Measurements from ENCODE around the gene KCNA5. TPM values are rescaled to one million over a fixed set of nuclear protein-coding genes. Genes with fewer than 3 reads are reported as not detected.

The KCNA5 gene
- total RNA-seq, 1 donor from 2014 or later = 0.50 TPM

- H3K4me3 ChIP-seq (ENCODE audit: low read depth, low read length) = no peak overlapping the region
- no peak for TF ChIP-seq CTCF (IDR thresholded peaks at IDR 0.05; ENCODE audit: insufficient read depth, low read length, poor library complexity, severe bottlenecking)
- no peak for DNase-seq (ENCODE audit: low read depth)
- H3K36me3 ChIP-seq (ENCODE audit: control insufficient read depth, insufficient read depth, low read length) = no peaks in the 10 kb centered on the region
- H3K27me3 ChIP-seq (ENCODE audit: control insufficient read depth, insufficient read depth, low read length) = no peaks in the 10 kb centered on the region
Measured at GRCh38 chr12:5072311-5072710, 28.6 kb downstream of the KCNA5 start.

- Histone ChIP-seq H3K27me3 (ENCODE audit: control insufficient read depth, insufficient read depth, low read length) (no peaks in the 10 kb centered on the region), H3K36me3 (ENCODE audit: control insufficient read depth, insufficient read depth, low read length) (no peaks in the 10 kb centered on the region), H3K4me3 (ENCODE audit: low read depth, low read length) (no peak overlapping the region)
- no peak for DNase-seq (ENCODE audit: low read depth)
- TF ChIP-seq CTCF (IDR thresholded peaks at IDR 0.05; ENCODE audit: insufficient read depth, low read length, poor library complexity, severe bottlenecking) = peak; percentile 14
Measured at GRCh38 chr12:5073054-5073453, 29.4 kb downstream of the KCNA5 start.

- Histone ChIP-seq H3K27me3 (ENCODE audit: control insufficient read depth, insufficient read depth, low read length) (no peaks in the 10 kb centered on the region), H3K36me3 (ENCODE audit: control insufficient read depth, insufficient read depth, low read length) (no peaks in the 10 kb centered on the region), H3K4me3 (ENCODE audit: low read depth, low read length) (no peak overlapping the region)
- no peak for DNase-seq (ENCODE audit: low read depth)
- peak; percentile 25 for TF ChIP-seq CTCF (IDR thresholded peaks at IDR 0.05; ENCODE audit: insufficient read depth, low read length, poor library complexity, severe bottlenecking)
Measured at GRCh38 chr12:5073853-5074252, 30.2 kb downstream of the KCNA5 start.

- H3K36me3 ChIP-seq (ENCODE audit: control insufficient read depth, insufficient read depth, low read length) = no peaks in the 10 kb centered on the region
- no peak overlapping the region for H3K4me3 ChIP-seq (ENCODE audit: low read depth, low read length)
- H3K27me3 ChIP-seq (ENCODE audit: control insufficient read depth, insufficient read depth, low read length) = no peaks in the 10 kb centered on the region
- no peak for TF ChIP-seq CTCF (IDR thresholded peaks at IDR 0.05; ENCODE audit: insufficient read depth, low read length, poor library complexity, severe bottlenecking)
- no peak for DNase-seq (ENCODE audit: low read depth)
Measured at GRCh38 chr12:5076761-5077160, 33.1 kb downstream of the KCNA5 start.

GRCh38 chr12:5078423-5078822 is 34.7 kb downstream of the KCNA5 start:
- no peak for TF ChIP-seq CTCF (IDR thresholded peaks at IDR 0.05; ENCODE audit: insufficient read depth, low read length, poor library complexity, severe bottlenecking)
- peak; percentile 56 for DNase-seq (ENCODE audit: low read depth)
- H3K36me3 ChIP-seq (ENCODE audit: control insufficient read depth, insufficient read depth, low read length) = no peaks in the 10 kb centered on the region
- H3K4me3 ChIP-seq (ENCODE audit: low read depth, low read length) = no peak overlapping the region
- no peaks in the 10 kb centered on the region for H3K27me3 ChIP-seq (ENCODE audit: control insufficient read depth, insufficient read depth, low read length)

GRCh38 chr12:5081016-5081415 is 37.3 kb downstream of the KCNA5 start:
- peak; percentile 35 for DNase-seq (ENCODE audit: low read depth)
- no peak for TF ChIP-seq CTCF (IDR thresholded peaks at IDR 0.05; ENCODE audit: insufficient read depth, low read length, poor library complexity, severe bottlenecking)
- no peaks in the 10 kb centered on the region for H3K36me3 ChIP-seq (ENCODE audit: control insufficient read depth, insufficient read depth, low read length)
- no peaks in the 10 kb centered on the region for H3K27me3 ChIP-seq (ENCODE audit: control insufficient read depth, insufficient read depth, low read length)
- no peak overlapping the region for H3K4me3 ChIP-seq (ENCODE audit: low read depth, low read length)
